Mucosa of descending colon (tissue), 3 donors: ENCODE data around the gene OR4K14. TPM values are rescaled to one million over a fixed set of nuclear protein-coding genes. Genes with fewer than 3 reads are reported as not detected.

ENCODE experiments used
- ATAC-seq: fragments of 200-7000 bp; cut with Tn5 transposase; one replicate; pipeline ENCODE4 v1.9.1; 2020; ENCODE audit warnings: mild to moderate bottlenecking, moderate library complexity
- DNase-seq, 3 donors: peaks; one replicate each; pipeline ENCODE4 v3.0.0-alpha.2; 2020
- H3K36me3 ChIP-seq: fragments of 200-600 bp; one replicate; pipeline ENCODE4 v1.8.0; 2021; ENCODE audit warnings: low read depth, mild to moderate bottlenecking
- H3K4me1 ChIP-seq: fragments of 200-600 bp; one replicate; pipeline ENCODE4 v1.8.0; 2021; ENCODE audit warnings: low read depth, mild to moderate bottlenecking
- H3K4me3 ChIP-seq: fragments of 200-600 bp; one replicate; pipeline ENCODE4 v1.8.0; 2021; ENCODE audit warnings: mild to moderate bottlenecking
- H3K9me3 ChIP-seq: fragments of 200-600 bp; one replicate; pipeline ENCODE4 v1.8.0; 2021; ENCODE audit warnings: mild to moderate bottlenecking
- intact Hi-C, 2 donors: fragments of 100-400 bp; cut with DNase I in 1 of 2; cut with micrococcal nuclease in 1 of 2; formaldehyde crosslinking; loops; one replicate each; pipeline versions ENCODE4 v1.11.0 to v1.11.1; 2022; cut with DNase I, micrococcal nuclease
- total RNA-seq, 3 donors: library from RNA; stranded (reverse); fragmentation: NEBNext Ultra II Directional in 2 of 3; extraction: Animal tissue kit (Norgen Biotek cat#: 25700) in 2 of 3; gene quantifications; one replicate each; pipeline versions ENCODE4 v1.2.1 to v1.2.4, GENCODE V29; 2021 to 2023
- TF ChIP-seq, protein P1 (sequence below): fragments of 200-600 bp; IDR thresholded peaks from one replicate; pipeline ENCODE4 v1.8.0; 2022; ENCODE audit warnings: antibody characterized with exemption, mild to moderate bottlenecking
- donor health status: DM: no; HTN: no; CAD: no; lungs with moderate emphysema.
- donor health status: DM: no; HTN: no; CAD: no.
- donor health status: DM: no; HTN: yes; CAD: no.

OR4K14 gene
- total RNA-seq, 3 donors from 2014 or later, result not detected

DNA sequence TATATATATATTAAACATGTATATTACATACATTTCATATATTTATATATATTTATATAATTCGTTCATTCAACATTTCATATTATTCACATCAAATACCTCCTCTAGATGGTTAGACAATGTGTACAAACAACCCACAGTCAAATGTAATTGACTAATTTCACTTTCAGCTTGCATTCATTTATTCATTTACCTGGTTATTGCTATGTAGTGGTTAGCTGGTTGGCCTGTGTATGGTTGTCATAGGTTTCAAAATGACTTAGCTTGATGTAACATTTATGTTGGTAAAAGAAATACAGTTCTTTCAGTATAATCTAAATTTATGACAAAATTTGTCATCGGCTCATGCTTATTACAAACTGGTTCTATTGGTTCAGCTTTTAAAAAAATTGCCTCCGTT lies 16.3 kb upstream of the OR4K14 start:
- ATAC-seq, result no peak
- H3K4me3 ChIP-seq, result no peak overlapping the region
- no peaks in the 10 kb centered on the region for H3K4me1 ChIP-seq
- no peak for DNase-seq
- H3K36me3 ChIP-seq, result no peaks in the 10 kb centered on the region
- intact Hi-C loops, result no loop called here
- H3K9me3 ChIP-seq, result peaks cover 11% of the 10 kb centered on the region
- TF ChIP-seq, protein P1, sequence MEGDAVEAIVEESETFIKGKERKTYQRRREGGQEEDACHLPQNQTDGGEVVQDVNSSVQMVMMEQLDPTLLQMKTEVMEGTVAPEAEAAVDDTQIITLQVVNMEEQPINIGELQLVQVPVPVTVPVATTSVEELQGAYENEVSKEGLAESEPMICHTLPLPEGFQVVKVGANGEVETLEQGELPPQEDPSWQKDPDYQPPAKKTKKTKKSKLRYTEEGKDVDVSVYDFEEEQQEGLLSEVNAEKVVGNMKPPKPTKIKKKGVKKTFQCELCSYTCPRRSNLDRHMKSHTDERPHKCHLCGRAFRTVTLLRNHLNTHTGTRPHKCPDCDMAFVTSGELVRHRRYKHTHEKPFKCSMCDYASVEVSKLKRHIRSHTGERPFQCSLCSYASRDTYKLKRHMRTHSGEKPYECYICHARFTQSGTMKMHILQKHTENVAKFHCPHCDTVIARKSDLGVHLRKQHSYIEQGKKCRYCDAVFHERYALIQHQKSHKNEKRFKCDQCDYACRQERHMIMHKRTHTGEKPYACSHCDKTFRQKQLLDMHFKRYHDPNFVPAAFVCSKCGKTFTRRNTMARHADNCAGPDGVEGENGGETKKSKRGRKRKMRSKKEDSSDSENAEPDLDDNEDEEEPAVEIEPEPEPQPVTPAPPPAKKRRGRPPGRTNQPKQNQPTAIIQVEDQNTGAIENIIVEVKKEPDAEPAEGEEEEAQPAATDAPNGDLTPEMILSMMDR, result no peak

DNA sequence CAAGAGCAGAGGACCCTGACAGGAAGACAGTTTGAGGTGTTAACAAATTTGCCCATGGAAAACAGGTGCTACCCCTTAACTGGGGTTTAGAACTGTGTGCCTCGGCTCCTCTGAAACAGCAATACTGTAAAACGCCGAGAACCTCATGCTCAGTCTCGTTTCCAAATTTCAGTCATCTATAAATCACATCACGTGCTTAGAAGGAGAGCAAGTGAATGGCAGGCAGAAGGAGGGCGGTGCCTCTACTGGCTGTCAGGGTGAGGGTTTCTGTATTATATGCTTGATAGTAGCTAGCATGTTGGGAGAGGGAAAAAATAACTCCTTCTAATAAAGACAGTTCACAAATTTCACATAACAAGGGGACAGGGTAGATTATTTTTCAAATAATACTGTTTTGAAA lies 12.0 kb upstream of the OR4K14 start:
- no peak for ATAC-seq
- Histone ChIP-seq H3K4me3 (no peak overlapping the region), H3K9me3 (peaks cover 34% of the 10 kb centered on the region), H3K36me3 (no peaks in the 10 kb centered on the region), H3K4me1 (no peaks in the 10 kb centered on the region)
- DNase-seq, result no peak
- intact Hi-C loops, result no loop called here
- TF ChIP-seq, protein P1, result no peak

DNA sequence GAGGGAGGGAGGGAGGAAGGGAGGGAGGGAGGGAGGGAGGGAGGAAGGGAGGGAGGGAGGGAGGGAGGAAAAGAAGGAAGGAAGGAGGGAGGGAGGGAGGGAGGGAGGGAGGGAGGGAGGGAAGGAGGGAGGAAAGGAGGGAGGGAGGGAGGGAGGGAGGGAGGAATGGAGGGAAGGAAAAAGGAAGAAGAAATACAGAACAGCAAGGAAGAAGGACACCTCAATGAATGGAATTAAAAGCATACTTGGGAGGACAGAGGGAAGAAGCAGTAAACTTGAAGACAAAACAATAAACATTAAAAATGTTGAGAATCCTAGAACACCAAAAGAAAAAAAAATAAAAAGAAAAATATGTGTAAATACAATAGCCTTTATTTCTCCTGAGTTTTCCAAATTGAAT lies 11.0 kb downstream of the OR4K14 start:
- TF ChIP-seq, protein P1, result no peak
- intact Hi-C loops, result no loop called here
- DNase-seq (no peak), ATAC-seq (no peak)
- peaks cover 27% of the 10 kb centered on the region for H3K9me3 ChIP-seq
- H3K4me3 ChIP-seq, result no peak overlapping the region
- H3K4me1 ChIP-seq, result no peaks in the 10 kb centered on the region
- H3K36me3 ChIP-seq, result no peaks in the 10 kb centered on the region

DNA sequence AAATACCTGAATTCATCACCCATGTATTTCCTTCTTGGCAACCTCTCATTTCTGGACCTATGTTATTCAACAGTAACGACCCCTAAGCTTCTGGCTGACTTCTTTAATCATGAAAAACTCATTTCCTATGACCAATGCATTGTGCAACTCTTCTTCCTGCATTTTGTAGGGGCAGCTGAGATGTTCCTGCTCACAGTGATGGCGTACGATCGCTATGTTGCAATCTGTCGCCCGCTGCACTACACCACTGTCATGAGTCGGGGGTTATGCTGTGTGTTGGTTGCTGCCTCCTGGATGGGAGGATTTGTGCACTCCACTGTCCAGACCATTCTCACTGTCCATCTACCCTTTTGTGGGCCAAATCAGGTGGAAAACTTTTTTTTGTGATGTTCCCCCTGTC lies 16.8 kb downstream of the OR4K14 start:
- H3K4me1 ChIP-seq, result no peaks in the 10 kb centered on the region
- DNase-seq, result no peak
- peaks cover 28% of the 10 kb centered on the region for H3K9me3 ChIP-seq
- H3K4me3 ChIP-seq, result no peak overlapping the region
- ATAC-seq, result no peak
- TF ChIP-seq, protein P1, result no peak
- no peaks in the 10 kb centered on the region for H3K36me3 ChIP-seq
- intact Hi-C loops, result no loop called here

DNA sequence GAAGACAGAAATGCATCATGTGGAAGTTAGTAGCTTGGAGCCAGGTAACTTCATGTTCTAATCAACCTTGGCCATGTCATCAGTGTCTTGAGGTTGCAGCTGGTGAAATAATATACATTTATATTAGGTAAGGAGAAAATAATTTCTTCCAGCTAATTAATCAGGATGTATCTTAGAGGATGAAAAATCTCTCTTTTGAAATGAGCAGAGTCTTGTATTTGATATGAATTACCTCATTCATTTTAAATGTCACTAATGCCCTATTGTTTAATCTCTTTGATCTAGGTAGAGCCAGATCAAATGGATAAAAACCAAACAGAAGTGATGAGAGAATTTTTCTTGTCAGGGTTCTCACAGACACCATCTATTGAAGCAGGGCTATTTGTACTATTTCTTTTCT lies 17.2 kb downstream of the OR4K14 start, which contains the start of gene OR4Q2:
OR4Q2 (plus strand) TSS at position 301 of the 400 bp plus-strand sequence.
- no peak within 1 kb of the TSS for H3K4me3 ChIP-seq
- intact Hi-C loops, result no loop called here
- DNase-seq (no peak), ATAC-seq (no peak)
- peaks cover 26% of the 10 kb centered on the region for H3K9me3 ChIP-seq
- H3K36me3 ChIP-seq, result no peaks in the 10 kb centered on the region
- H3K4me1 ChIP-seq, result no peaks in the 10 kb centered on the region
- TF ChIP-seq, protein P1, result no peak

DNA sequence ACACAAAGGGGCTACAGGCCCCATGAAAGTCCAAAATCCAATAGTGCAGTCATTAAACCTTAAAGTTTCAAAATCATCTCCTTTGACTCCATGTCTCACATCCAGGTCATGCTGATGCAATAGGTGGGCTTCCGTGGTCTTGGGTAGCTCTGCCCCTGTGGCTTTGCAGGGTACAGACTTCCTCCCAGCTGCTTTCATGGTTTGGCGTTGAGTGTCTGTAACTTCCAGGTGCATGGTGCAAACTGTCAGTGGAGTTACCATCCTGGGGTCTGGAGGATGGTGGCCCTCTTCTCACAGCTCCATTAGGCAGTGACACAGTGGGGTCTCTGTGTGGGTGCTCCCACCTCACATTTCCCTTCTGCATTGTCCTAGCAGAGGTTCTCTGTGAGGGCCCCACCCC lies 25.7 kb downstream of the OR4K14 start:
- no peaks in the 10 kb centered on the region for H3K4me1 ChIP-seq
- intact Hi-C loops, result no loop called here
- peaks cover 41% of the 10 kb centered on the region for H3K9me3 ChIP-seq
- no peak overlapping the region for H3K4me3 ChIP-seq
- TF ChIP-seq, protein P1, result no peak
- DNase-seq (no peak), ATAC-seq (no peak)
- H3K36me3 ChIP-seq, result no peaks in the 10 kb centered on the region
